ENCODE data around the gene LSP1. TPM values are rescaled to one million over a fixed set of nuclear protein-coding genes. Genes with fewer than 3 reads are reported as not detected.

LSP1 gene
- total and polyA plus RNA-seq, 2 donors (not counting 1 experiment from before 2014, with no cell fraction given), result 0.19 to 1.8 TPM

- Histone ChIP-seq H2AFZ (ENCODE audit: low read length) (no peak overlapping the region), H3K4me3 (replicated peaks in 1 of 4; ENCODE audit: control extremely low read depth in 1 of 4, insufficient read depth in 1 of 4, low read depth in 3 of 4, low read length in 4 of 4) (no peak overlapping the region), H3K9ac (ENCODE audit: insufficient read depth, low read length) (no peak overlapping the region), H3K4me1 (ENCODE audit: control insufficient read depth, extremely low read depth, insufficient read depth, low read length) (no peaks in the 10 kb centered on the region), H3K4me2 (ENCODE audit: extremely low read depth, insufficient read depth, low read length) (no peak overlapping the region), H3K36me3 (ENCODE audit: control insufficient read depth, insufficient read depth, low read length) (no peaks in the 10 kb centered on the region), H3K79me2 (ENCODE audit: control insufficient read depth, insufficient read depth, low read length) (no peaks in the 10 kb centered on the region), H4K20me1 (ENCODE audit: control insufficient read depth, extremely low read depth, insufficient read depth, low read length) (no peaks in the 10 kb centered on the region), H3K27ac (ENCODE audit: insufficient read depth, low read length) (no peak overlapping the region), H3K27me3 (ENCODE audit: control insufficient read depth, insufficient read depth, low read length) (peaks cover 2% of the 10 kb centered on the region), H3K9me3 (ENCODE audit: control insufficient read depth, insufficient read depth, low read depth, low read length) (no peaks in the 10 kb centered on the region)
- DNase-seq (ENCODE audit: low read depth in 2 of 2), result no peak
- no peak for TF ChIP-seq EZH2 (IDR thresholded peaks at IDR 0.05; ENCODE audit: low read length, missing control alignments)
- TF ChIP-seq CTCF (conservative IDR thresholded peaks at IDR 0.05 in 1 of 2, IDR thresholded peaks at IDR 0.05 in 1 of 2; ENCODE audit: low read depth in 1 of 2, low read length in 2 of 2), result no peak
Observed at GRCh38 chr11:1890856-1891830, 38.3 kb downstream of the LSP1 start.

GRCh38 chr11:1891831-1892115 is 38.9 kb downstream of the LSP1 start, which contains the start of gene PRR33:
Gene PRR33, minus strand, starts transcription at chr11:1891895. Its CDS starts 1,311 bp downstream, at chr11:1890584.
- Histone ChIP-seq H3K4me2 (ENCODE audit: extremely low read depth, insufficient read depth, low read length) (no peak within 1 kb of the TSS), H3K9ac (ENCODE audit: insufficient read depth, low read length) (no peak within 1 kb of the TSS), H3K79me2 (ENCODE audit: control insufficient read depth, insufficient read depth, low read length) (no peaks in the 10 kb centered on the region), H3K9me3 (ENCODE audit: control insufficient read depth, insufficient read depth, low read depth, low read length) (no peaks in the 10 kb centered on the region), H2AFZ (ENCODE audit: low read length) (no peak within 1 kb of the TSS), H4K20me1 (ENCODE audit: control insufficient read depth, extremely low read depth, insufficient read depth, low read length) (no peaks in the 10 kb centered on the region), H3K27me3 (ENCODE audit: control insufficient read depth, insufficient read depth, low read length) (peaks cover 2% of the 10 kb centered on the region), H3K4me1 (ENCODE audit: control insufficient read depth, extremely low read depth, insufficient read depth, low read length) (no peaks in the 10 kb centered on the region), H3K27ac (ENCODE audit: insufficient read depth, low read length) (no peak within 1 kb of the TSS), H3K4me3 (replicated peaks in 1 of 4; ENCODE audit: control extremely low read depth in 1 of 4, insufficient read depth in 1 of 4, low read depth in 3 of 4, low read length in 4 of 4) (no peak within 1 kb of the TSS), H3K36me3 (ENCODE audit: control insufficient read depth, insufficient read depth, low read length) (no peaks in the 10 kb centered on the region)
- no peak for TF ChIP-seq CTCF (conservative IDR thresholded peaks at IDR 0.05 in 1 of 2, IDR thresholded peaks at IDR 0.05 in 1 of 2; ENCODE audit: low read depth in 1 of 2, low read length in 2 of 2)
- no peak for TF ChIP-seq EZH2 (IDR thresholded peaks at IDR 0.05; ENCODE audit: low read length, missing control alignments)
- no peak for DNase-seq (ENCODE audit: low read depth in 2 of 2)

GRCh38 chr11:1892116-1892515 is 39.2 kb downstream of the LSP1 start:
- no peaks in the 10 kb centered on the region for H3K9me3 ChIP-seq (ENCODE audit: control insufficient read depth, insufficient read depth, low read depth, low read length)
- H3K4me2 ChIP-seq (ENCODE audit: extremely low read depth, insufficient read depth, low read length), result no peak overlapping the region
- peaks cover 2% of the 10 kb centered on the region for H3K27me3 ChIP-seq (ENCODE audit: control insufficient read depth, insufficient read depth, low read length)
- no peaks in the 10 kb centered on the region for H3K4me1 ChIP-seq (ENCODE audit: control insufficient read depth, extremely low read depth, insufficient read depth, low read length)
- H3K36me3 ChIP-seq (ENCODE audit: control insufficient read depth, insufficient read depth, low read length), result no peaks in the 10 kb centered on the region
- no peaks in the 10 kb centered on the region for H3K79me2 ChIP-seq (ENCODE audit: control insufficient read depth, insufficient read depth, low read length)
- no peak overlapping the region for H3K9ac ChIP-seq (ENCODE audit: insufficient read depth, low read length)
- H2AFZ ChIP-seq (ENCODE audit: low read length), result no peak overlapping the region
- H3K27ac ChIP-seq (ENCODE audit: insufficient read depth, low read length), result no peak overlapping the region
- TF ChIP-seq CTCF (conservative IDR thresholded peaks at IDR 0.05 in 1 of 2, IDR thresholded peaks at IDR 0.05 in 1 of 2; ENCODE audit: low read depth in 1 of 2, low read length in 2 of 2) (no peak), EZH2 (IDR thresholded peaks at IDR 0.05; ENCODE audit: low read length, missing control alignments) (no peak)
- no peak overlapping the region for H3K4me3 ChIP-seq (replicated peaks in 1 of 4; ENCODE audit: control extremely low read depth in 1 of 4, insufficient read depth in 1 of 4, low read depth in 3 of 4, low read length in 4 of 4)
- no peak for DNase-seq (ENCODE audit: low read depth in 2 of 2)
- no peaks in the 10 kb centered on the region for H4K20me1 ChIP-seq (ENCODE audit: control insufficient read depth, extremely low read depth, insufficient read depth, low read length)

Data from fibroblast of lung (primary cell).